DMS53 (cell line): Measurements from ENCODE around the gene PIEZO2.
A peak's percentile ranks its signal among the peaks of the same experiment; 100 is the strongest.

Experiments used
- DNase-seq: peaks from one replicate; lab custom pipeline; 2025; lab: John Stamatoyannopoulos, UW

PIEZO2 gene

DNA sequence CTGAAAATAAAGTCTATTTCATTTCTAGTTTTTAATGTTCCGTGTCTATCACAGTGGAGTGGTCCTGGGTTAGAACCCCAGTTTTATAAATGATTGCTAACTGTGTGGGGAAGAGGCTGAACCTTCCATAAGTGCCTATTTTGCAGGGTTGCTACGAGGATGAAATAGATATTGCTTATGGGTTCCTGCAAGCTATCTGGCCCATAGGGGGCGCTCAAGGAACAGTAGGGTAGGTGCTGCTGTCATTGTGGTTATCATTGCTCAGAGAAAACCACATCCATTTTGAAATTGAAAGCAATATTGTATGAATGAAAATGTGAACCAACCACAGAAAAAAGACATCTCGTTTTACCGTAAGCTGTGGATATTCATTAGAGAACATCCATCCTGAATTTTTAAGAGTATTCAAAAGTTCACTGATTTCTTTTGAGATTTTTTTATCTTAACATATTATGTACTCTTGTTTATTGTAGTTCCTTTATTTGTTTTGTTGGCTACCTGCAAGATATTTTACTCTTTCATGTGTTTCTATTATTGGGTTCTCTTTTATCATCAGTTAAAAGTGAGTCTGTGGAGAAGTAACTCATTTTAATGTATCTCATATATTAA, 362.0 kb downstream of the PIEZO2 start:
- DNase-seq = peak; percentile 96

DNA sequence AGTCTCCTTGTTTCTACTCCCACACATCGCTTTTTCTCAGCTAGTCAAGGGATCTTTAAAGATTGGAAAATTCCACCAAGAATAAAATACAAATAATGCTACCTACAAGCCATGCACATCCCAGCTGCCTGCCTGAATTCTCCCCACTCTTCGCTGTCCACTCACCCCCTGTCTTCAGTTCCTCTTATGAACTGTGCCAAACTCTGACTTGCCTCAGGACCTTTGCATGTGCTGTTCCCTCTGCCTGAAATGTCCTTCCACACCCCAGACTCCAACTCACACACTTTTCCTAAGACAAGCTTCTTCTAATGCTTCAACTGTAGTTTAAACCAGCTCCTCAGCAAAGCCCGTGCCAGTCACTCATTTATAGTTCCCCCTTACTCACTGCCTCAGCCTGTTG, 363.6 kb downstream of the PIEZO2 start:
- no peak for DNase-seq

DNA sequence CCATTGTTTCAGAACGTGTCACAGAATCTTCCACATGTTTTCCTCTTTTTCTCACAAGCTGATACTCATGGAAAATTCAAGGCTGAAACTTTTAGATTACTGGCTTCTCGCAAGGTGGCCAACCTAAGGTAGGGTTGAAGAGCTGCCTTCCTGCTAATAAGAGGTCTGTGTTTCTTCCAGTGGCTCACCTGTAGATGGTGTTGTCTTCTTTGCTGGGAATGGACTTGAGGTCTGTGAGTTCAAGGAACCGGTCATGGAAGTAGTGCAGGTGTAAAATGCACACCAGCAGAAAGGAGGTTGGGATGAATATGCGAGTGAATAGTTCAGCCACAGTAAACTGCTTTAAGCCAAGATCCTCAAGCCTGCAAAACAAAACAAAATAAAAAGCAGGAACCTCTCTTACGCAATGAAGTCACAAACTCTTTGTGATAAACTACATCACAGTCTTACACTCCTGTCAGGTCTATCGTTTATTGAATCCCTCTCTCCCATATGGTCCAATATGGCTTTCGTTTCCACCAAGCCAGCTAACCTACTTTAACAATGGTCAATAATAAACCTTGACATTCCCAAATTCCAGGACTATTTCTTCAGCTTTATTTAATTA, 364.7 kb downstream of the PIEZO2 start:
- DNase-seq = no peak

DNA sequence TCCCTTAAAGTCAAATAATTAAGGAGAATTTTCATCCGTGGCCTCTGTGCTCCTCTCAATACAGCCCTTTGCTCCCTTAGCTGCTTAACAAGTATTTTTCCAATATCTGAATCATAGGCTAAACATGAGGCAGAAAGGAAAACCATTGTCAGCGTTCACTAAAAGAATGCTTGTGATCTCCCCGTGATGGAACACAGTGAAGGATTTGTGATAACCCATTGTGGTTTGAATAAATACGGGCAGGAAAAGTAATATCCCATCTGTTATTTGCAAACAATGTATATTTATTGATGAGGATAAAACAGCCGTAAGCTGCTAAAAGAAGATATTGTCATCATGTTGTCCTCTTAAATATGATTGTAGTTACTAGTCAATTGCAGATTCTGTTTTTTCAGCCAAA, 365.4 kb downstream of the PIEZO2 start:
- no peak for DNase-seq

DNA sequence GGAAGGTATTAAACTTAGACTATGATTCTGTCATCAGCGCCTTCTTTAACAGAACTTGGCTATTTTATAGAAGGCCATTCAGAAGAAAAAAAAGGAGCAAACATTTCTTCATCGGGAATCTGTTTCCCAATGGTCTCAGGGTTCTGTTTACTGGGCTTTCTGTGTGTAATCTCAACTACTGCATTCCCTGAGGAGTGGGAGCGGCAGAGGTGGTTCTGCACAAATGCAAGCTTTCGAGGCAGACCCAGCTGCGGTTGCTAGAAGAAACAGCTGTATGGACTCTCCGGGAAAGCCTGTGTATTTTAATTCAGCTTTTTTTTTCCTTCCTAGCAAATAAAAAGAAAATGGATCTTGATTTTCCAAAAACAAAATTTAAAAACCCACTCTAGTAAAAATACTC, 372.9 kb downstream of the PIEZO2 start:
- no peak for DNase-seq

DNA sequence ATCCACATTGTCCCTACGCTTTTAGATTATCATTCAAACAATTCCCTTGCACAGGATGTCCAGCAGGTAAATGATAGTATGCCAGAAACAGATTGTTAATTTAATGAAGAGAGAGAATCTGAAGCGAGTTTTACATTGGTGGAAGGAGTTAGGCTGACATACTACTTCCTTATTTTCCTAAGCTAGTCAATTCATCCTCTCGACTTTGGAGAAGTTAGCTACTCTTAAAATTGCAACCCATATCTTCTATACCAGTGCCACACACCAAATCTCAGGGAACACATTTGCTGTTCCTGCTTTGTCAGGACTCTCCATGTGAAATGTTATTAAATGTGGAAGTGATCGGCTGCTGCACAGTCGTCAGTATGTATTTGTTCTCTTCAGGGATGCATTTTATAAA, 374.3 kb downstream of the PIEZO2 start:
- no peak for DNase-seq

DNA sequence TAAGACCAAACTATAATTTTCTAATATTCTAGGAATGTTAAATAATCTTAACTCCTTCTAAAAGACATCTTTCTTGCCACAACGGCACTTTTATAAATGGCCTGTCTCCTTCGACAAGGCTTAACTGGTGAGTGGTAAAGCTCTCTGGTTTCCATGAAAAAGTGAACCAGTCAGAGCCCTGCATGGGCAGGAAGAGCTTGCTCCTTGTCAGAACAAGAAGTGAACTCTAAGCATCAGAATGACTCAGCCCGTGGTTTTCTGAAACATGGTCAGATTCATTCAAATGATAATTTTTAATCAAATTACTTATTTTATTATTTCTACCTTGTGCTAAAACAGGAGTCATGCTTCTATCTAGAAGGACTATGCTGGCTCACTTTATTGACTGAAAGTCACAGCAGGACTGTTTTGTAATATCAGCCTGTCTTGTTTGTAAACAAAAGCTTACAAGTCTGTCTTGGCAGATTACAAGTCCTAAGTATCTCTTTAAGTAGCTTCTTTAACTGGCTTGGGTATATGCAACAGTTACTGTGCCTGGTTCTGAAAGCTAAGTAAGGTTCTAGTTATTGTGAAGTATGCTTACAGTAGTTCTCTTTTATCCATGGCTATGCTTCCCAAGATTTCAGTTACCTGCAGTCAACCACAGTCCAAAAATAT, 378.2 kb downstream of the PIEZO2 start:
- DNase-seq = no peak

DNA sequence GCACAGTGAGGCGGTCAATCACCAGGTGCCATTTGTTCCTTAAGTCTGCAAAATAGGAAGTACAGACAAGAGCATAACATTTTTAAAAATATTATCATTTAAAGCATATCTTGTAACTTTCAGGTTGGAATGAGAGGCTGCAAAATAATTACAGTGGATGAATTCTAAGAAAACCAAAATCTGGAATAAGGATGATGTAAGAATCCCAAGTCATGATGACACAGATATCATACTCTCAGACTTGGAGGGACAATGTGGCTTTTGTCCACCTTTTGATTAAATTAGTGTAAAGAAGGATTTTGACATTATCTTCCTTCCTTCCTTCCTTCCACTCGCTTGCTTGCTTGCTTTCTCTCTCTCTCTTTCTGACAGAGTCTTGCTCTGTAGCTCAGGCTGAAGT, 379.1 kb downstream of the PIEZO2 start:
- DNase-seq = no peak

DNA sequence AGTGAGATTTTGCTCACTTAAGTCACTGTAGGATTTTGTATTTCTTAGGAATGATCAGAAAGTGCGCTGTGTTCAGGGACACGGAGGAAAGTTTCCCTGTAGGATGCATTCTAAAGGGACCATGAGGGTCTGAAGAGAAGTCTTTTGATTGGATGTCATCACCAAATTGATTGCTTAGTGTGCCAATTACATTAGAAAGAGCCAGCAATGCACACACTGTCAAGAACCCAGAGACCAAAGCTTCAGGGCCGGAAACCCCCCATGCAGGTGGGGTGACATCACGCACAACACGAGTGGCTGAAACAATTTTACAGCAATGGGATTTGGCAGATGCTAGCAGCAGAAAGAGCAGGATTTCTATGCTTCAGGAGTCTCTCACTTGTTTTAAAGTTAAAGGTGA, 381.1 kb downstream of the PIEZO2 start:
- DNase-seq = no peak

DNA sequence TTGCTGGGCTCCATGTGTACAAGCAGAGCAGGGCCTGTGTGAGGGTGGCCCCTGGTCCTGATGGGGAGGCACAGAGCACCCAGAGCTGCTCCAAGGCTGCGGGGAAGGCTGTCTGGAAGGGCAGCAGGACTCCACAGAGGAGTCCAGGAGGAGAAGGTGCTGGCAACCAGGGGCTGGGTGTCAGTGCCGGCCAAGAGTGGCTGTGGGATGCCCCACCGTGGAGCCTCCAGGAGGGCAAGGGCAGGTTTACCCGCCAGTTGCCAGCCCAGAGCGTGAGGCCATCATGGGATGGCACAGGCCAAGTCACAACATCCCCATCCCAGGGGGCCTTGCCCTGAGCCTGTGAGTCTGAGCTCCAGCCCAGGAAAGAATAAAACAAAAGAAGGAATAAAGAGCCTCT, 381.7 kb downstream of the PIEZO2 start:
- DNase-seq = no peak

DNA sequence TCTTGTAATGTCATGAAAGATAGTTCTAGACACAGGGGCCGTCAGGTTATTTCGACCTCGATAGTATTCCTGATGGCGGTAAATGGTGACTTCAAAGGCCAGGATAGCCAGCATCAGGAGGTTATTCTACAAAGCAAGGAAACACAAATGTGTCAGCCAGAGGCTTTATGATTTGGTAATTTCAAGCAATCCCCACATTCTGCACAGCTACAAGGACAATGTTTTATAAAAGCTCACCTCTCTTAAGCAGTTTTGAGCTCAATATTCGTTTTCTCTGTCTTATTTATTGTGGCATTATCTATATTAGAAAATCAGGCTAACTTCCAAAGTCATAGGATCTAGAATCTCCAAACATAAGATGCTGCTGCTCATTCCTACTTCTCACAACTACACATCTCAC, 388.4 kb downstream of the PIEZO2 start:
- DNase-seq = no peak

DNA sequence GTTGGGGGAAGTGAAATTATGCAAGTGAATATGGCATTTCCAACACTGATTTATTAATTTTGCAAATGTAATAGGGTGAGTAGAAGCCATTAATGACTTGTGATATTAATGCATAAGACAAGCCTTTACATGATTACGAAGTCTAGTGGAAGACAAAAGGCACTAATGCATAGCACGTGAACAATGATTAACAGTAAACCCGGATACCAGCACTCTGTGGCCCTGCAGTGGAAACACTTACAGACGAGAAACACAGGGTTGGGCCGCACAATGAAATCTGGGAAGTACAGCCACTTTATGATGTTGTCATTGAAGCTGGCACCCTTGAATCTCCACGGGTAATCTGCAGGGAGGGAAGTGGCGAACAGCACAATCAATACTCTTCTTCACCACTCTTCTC, 390.1 kb downstream of the PIEZO2 start:
- DNase-seq = no peak

DNA sequence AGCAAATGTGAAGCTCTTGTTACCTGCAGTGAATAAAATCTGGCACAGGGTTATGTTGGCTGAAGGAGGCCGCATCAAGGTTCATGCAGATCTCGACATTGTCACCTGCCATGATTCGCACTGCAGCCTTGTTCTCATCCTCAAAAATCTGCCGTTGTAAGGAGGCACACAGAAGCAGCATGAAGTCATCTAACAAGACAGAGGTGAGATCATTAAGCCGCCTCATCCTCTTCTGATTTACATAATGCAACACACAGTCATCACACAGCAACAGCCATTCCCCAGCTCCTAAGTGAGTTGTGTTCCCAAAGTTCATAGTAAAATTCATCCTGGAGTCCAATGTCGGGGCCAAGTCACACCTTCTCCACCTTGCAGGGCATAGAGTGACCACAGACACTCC, 391.4 kb downstream of the PIEZO2 start:
- DNase-seq = no peak

DNA sequence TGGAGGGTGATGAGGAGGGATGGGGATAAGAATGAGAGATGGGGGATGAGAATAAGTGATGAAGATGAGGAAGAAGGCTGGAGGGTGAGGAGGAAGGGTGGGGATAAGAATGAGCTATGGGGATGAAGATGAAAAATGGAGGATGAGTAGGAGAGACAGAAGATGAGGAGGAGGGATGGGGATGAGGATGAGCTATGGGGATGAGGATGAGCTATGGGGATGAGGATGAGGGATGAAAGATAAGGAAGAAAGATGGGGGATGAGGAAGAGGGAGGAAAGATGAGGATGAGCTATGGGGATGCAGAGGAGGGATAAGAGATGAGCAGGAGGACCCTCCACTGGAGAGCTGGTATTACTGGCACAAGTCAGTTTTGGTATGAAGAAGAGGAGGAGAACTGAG, 392.0 kb downstream of the PIEZO2 start:
- DNase-seq = no peak

DNA sequence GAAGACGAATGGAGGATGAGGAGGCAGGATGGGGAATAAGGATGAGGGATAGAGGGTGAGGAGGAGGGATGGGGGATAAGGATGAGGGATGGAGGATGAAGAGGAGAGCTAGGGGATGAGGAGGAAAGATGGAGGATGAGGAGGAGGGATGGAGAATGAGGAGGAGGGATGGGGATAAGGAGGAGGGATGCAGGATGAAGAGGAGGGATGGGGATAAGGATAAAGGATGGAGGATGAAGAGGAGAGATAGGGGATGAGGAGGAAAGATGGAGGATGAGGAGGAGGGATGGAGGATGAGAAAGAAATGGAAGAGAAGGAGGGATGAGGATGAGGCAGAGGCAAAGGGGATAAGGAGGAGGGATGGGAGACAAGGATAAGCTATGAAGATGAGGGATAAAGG, 393.5 kb downstream of the PIEZO2 start:
- DNase-seq = no peak

DNA sequence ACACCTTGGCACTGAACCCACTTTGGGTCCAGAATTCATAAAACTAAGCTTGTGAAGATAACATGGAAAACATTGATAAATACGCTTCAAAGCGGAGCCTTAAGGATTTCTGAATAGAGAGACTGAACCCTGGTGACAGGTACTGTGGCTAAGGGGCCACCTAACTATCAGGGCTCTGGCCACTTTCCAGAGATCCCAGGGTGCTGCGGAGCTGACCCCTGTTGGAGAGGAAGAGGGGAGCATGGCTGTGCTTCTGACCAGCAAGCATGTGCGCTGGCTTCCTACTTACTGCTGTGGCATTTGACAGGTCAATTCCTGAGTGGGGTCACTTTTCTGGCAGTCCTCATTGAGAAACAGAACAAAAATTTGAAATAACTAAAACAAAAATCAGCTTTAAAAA, 395.2 kb downstream of the PIEZO2 start:
- DNase-seq = no peak

DNA sequence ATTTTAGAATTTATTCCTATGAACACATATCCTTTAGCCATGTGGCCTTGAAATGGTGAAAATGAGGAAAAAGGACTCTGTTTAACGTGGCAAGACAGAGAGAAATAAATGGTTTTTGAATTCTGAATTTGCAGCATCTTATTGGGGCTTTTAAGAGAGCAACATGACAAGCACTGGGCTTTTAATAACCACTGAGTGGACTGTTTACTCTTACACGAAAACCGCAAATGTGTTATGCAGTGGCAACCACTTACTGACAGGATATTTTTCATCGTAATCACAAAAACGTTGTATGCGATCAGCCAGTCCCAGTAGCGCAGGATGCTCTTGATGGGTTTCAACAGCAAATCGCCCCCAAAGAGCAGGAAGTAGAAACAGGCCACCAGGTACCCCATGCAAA, 397.0 kb downstream of the PIEZO2 start:
- DNase-seq = no peak

DNA sequence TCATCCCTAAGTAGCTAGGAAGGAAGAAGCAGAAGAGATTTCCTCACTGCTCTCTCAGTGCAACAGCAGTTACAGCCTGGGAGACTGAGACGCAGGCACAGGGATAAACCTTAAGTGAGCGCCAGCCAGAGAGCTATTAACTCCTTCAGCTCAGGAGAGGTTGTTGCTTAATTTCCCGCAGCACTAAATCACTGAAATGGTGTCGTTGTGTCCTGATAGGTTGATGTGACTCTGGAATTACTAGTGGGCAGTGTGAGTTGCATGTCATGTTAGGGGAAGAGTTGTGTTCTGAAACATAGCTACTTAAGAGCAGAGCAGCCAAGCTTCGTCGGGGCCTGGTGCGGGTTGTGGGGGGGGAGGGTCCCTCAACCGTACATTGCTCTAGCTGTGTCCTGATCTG, 397.7 kb downstream of the PIEZO2 start:
- no peak for DNase-seq

DNA sequence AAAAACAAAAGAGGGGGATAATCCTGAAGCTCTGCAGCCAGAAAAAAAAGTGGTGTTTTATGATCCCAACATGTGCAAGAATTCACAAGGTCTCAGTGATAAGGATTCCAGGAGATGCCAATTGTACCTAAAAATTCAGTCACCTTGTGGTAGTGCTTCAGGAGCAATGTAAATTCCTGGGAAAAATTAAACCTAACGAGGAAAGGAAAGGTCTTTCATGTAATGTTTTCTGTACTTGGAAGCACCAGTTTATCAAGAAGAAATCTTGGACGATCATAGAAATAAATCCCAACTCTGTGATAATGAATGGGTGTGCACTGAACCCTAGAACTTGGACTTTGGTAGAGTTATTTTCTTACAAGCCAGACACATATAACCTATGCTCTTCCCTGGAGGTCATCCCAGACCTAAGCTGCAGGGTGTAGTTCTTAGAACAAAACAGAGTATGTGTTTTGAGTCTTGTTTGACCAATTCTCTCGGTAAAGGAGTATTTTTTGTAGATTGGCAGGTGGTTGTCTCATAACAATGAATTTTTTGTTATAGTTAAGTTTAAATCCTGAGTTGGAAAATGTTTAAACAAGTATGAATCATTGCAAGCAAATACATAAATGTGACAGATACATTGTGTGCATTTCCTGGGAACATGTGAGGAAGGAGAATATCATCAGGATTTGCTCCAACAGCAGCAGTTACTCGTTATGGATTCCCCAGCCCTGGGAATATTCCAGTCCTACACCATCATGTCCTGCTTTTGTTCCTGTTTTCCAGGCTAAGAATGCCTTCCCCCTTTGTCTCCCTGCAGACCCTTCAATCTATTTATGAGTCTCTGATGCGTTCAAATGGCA, 399.0 kb downstream of the PIEZO2 start:
- peak; percentile 56 for DNase-seq

DNA sequence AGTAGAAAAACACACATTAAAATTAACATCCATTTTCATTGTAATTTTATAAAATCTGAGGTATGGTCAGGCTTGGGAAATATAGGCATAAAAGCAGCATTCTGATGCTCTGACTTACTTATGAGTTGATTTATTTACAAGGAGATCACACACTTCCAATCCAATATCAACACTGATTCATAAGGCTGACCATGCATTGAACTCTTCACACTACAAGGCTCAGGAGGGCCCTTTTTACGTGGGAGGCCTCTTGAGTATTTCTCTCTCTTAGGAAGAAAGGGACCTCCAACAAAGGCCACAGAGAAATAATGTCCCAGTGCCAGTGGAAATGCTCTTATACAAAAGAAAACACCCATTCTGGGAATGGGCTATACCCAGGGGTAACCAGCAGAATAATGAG, 400.7 kb downstream of the PIEZO2 start:
- no peak for DNase-seq

DNA sequence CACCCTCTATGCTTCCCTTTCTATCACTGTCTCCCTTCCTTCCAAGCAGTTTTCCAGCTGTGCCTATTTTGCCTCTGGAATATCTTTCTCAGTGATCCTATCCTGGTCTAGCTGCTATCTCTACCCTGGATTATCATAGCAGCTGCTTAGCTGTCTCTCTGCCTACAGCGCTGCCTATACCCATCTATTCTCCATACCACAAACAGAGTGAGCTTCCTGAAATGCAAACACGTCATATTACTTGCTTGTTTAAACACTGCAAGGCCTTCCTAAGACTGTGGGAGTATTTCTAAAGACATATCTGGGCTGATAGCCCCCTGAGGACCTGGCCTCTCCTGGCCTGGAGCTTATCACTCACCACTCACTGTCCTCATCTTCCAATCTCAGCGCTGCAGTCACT, 403.4 kb downstream of the PIEZO2 start:
- no peak for DNase-seq

DNA sequence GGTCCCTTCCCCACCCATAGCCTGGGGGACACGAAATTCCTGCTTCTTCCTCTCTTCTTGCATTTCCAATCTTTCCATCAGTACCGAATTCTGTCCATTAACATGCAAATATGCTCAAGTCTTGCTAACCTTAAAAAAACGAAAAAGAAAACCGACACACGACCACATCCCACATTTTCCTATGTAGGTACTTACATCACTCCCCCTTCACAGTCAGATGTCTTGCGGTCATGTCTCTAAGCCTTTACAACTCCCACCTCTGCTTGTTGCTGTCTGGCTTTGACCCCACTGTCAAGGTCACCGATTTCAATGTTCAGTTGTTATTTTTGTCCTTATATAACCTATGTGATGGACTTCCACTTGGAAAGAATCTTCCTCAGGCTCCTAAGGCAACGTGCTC, 404.1 kb downstream of the PIEZO2 start:
- DNase-seq = no peak

DNA sequence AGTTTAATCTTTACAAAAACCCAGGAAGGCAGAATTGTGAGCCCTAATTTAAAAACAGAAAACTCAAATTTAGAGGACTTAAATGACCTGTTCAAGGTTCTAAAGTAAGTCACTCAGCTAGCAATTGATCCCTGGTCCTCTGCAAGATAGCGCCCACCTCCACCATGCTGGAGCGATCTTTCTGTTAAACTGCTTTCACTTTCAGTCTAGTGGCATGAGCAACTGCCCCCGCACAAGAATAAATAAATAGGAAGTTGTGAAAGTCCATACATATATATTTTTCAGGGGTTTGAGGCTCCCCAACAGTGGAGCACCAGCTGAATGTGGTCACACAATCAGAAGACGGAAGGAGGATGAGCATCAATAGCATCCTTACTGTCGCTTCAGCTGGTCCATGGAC, 405.6 kb downstream of the PIEZO2 start:
- DNase-seq = no peak
